Ascending aorta (tissue), 2 donors: ENCODE data around the gene ANP32B. TPM values are rescaled to one million over a fixed set of nuclear protein-coding genes. Genes with fewer than 3 reads are reported as not detected.

Experiments
- DNase-seq, 2 donors: peaks; one replicate each; pipeline ENCODE4 v3.0.0-alpha.2; 2019; ENCODE audit warnings: low spot score in 2 of 2
- H3K27ac ChIP-seq, 2 donors: fragments of 200-600 bp; sonication (generic); one replicate each; pipeline ENCODE4 v1.5.1; 2016 to 2017; ENCODE audit warnings: mild to moderate bottlenecking in 1 of 2
- H3K27me3 ChIP-seq: fragments of 200-600 bp; sonication (generic); one replicate; pipeline ENCODE4 v1.5.1; 2017
- H3K36me3 ChIP-seq, 2 donors: fragments of 200-600 bp; sonication (generic); one replicate each; pipeline ENCODE4 v1.5.1; 2016
- H3K4me1 ChIP-seq, 2 donors: fragments of 200-600 bp; sonication (generic); one replicate each; pipeline ENCODE4 v1.5.1; 2016 to 2017; ENCODE audit warnings: mild to moderate bottlenecking in 1 of 2
- H3K4me3 ChIP-seq, 2 donors: fragments of 200-600 bp; sonication (generic); one replicate each; pipeline ENCODE4 v1.5.1; 2016 to 2017; ENCODE audit warnings: mild to moderate bottlenecking in 1 of 2
- H3K9me3 ChIP-seq, 2 donors: fragments of 200-600 bp; sonication (generic); one replicate each; pipeline ENCODE4 v1.5.1; 2016
- intact Hi-C: fragments of 100-400 bp; cut with DNase I; formaldehyde crosslinking; loops from one replicate; pipeline ENCODE4 v1.15.1; 2023
- total RNA-seq: library from RNA; depleted of rRNA; stranded (reverse); fragments of >200 nt; gene quantifications from one replicate; pipeline ENCODE4 v1.1.0, GENCODE V29; 2016
- TF ChIP-seq, protein P1 (sequence below), 3 experiments: fragments of 200-600 bp in 2 of 3; fragments of 450-650 bp in 1 of 3; sonication (generic) in 2 of 3; IDR thresholded peaks; one replicate each; pipeline ENCODE4 v1.5.1; 2016 to 2019; ENCODE audit warnings: antibody characterized with exemption in 3 of 3, mild to moderate bottlenecking in 1 of 3, moderate library complexity in 1 of 3

The ANP32B gene
- total RNA-seq, 1 donor from 2014 or later, result 13.9 TPM

DNA sequence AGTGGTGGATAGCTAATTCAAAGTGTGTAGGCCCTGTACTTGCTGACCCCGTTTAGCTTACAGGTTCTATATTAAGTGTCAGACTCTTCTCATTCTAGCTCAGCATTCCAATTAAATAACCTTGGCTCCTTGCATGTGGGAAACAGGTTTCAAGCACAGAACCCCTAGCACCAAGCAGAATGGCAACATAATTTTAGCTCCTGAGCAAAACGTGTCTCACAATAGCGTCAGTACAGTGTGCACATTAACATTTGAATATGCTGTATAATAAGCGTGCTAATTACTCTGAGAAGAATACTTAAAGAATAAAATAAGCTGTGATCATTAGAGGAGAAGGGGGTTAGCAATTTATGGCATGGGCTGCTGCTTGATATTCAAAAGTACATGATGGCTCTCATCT, 21.0 kb upstream of the ANP32B start:
- Histone ChIP-seq H3K36me3 (no peaks in the 10 kb centered on the region), H3K27ac (no peak overlapping the region), H3K4me1 (no peaks in the 10 kb centered on the region), H3K27me3 (no peaks in the 10 kb centered on the region), H3K9me3 (no peaks in the 10 kb centered on the region), H3K4me3 (no peak overlapping the region)
- TF ChIP-seq, protein P1, sequence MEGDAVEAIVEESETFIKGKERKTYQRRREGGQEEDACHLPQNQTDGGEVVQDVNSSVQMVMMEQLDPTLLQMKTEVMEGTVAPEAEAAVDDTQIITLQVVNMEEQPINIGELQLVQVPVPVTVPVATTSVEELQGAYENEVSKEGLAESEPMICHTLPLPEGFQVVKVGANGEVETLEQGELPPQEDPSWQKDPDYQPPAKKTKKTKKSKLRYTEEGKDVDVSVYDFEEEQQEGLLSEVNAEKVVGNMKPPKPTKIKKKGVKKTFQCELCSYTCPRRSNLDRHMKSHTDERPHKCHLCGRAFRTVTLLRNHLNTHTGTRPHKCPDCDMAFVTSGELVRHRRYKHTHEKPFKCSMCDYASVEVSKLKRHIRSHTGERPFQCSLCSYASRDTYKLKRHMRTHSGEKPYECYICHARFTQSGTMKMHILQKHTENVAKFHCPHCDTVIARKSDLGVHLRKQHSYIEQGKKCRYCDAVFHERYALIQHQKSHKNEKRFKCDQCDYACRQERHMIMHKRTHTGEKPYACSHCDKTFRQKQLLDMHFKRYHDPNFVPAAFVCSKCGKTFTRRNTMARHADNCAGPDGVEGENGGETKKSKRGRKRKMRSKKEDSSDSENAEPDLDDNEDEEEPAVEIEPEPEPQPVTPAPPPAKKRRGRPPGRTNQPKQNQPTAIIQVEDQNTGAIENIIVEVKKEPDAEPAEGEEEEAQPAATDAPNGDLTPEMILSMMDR (IDR thresholded peaks at IDR 0.05), result no peak
- intact Hi-C loops, result no loop called here
- no peak for DNase-seq

DNA sequence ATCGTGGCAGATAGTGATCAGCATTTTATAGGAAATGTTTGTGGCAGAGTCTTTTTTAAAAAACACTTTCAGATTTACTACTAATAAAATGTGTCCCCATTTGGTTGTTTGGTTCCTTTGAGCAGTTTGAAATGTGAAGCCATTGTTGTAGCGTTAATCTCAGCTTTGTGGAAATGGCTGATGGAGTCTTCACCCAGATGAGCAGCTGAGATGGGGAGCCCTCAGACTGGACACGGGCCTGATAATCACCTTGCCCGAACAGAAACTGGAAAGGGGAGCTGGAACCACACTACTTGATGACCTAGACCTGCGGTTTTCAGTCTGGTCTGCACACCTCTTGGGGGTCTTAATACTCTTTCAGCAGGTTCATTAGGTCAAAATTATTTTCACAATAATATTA, 20.6 kb upstream of the ANP32B start:
- no peaks in the 10 kb centered on the region for H3K9me3 ChIP-seq
- no peaks in the 10 kb centered on the region for H3K27me3 ChIP-seq
- no peaks in the 10 kb centered on the region for H3K4me1 ChIP-seq
- H3K36me3 ChIP-seq, result no peaks in the 10 kb centered on the region
- intact Hi-C loops, result no loop called here
- no peak overlapping the region for H3K27ac ChIP-seq
- TF ChIP-seq, protein P1 (IDR thresholded peaks at IDR 0.05), result no peak
- no peak for DNase-seq
- no peak overlapping the region for H3K4me3 ChIP-seq

DNA sequence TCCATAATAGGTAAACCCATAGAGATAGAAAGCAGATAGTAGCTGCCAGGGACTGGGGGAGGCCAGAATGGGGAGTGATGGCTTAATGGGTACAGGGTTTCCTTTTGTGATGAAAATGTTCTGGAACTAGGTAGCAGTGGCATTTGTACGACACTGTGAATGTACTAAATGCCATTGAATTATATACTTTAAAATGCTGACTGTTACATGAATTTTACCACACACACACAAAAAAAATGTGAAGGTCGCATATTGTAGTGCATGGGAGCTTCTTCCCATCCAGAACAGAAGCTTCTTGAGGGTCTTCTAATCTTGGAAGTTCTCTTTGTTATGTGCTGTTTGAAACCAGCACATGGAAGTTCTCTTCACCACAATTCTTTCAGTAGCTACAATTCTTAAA, 19.9 kb upstream of the ANP32B start:
- Histone ChIP-seq H3K27me3 (no peaks in the 10 kb centered on the region), H3K4me3 (no peak overlapping the region), H3K4me1 (no peaks in the 10 kb centered on the region), H3K9me3 (no peaks in the 10 kb centered on the region), H3K27ac (no peak overlapping the region), H3K36me3 (no peaks in the 10 kb centered on the region)
- DNase-seq, result no peak
- TF ChIP-seq, protein P1 (IDR thresholded peaks at IDR 0.05), result no peak
- intact Hi-C loops, result no loop called here

DNA sequence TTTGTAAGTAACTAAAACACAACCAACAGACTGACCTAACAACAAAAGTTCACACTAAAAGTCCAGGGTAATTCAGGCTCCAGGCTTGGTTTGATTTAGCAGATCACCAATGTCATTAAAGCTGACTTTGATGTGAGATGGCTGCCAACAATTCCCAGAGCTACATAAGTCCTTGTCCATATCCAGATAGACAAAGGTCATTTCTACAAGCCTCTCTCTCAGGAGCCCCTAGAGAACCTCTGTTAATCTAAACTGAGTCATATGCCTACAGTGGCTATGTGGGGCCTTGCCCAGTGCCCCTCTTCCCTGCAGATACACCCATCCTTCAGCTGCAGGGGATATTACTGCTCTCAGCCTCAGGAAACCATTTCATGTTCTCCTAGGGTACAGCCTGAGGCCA, 18.2 kb upstream of the ANP32B start:
- H3K36me3 ChIP-seq, result no peaks in the 10 kb centered on the region
- no peaks in the 10 kb centered on the region for H3K9me3 ChIP-seq
- no peak overlapping the region for H3K27ac ChIP-seq
- no peak for DNase-seq
- H3K4me3 ChIP-seq, result no peak overlapping the region
- TF ChIP-seq, protein P1 (IDR thresholded peaks at IDR 0.05), result no peak
- no peaks in the 10 kb centered on the region for H3K4me1 ChIP-seq
- intact Hi-C loops, result no loop called here
- H3K27me3 ChIP-seq, result no peaks in the 10 kb centered on the region

DNA sequence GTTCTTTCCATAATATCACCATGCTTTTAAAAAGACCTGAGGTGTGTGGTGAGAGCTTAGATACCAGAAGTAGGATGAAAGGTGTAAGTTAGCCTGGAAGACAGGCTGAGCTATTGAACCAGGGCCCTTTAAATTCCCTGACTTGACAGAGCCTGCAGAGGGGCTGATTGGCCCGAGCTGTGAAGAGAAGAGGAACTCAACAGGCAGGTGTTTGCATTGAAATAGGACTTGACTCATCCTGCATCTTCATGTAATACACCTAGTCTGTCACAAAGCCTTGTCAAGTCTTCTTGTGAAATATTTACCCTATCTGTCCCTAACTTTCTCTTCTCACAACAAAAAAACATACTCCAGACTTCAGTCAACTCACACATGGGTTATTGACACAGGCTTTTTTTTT, 16.6 kb upstream of the ANP32B start:
- no peak overlapping the region for H3K27ac ChIP-seq
- no peaks in the 10 kb centered on the region for H3K36me3 ChIP-seq
- no peak overlapping the region for H3K4me3 ChIP-seq
- intact Hi-C loops, result no loop called here
- TF ChIP-seq, protein P1 (IDR thresholded peaks at IDR 0.05), result no peak
- no peak for DNase-seq
- H3K27me3 ChIP-seq, result no peaks in the 10 kb centered on the region
- H3K4me1 ChIP-seq, result no peaks in the 10 kb centered on the region
- H3K9me3 ChIP-seq, result no peaks in the 10 kb centered on the region

DNA sequence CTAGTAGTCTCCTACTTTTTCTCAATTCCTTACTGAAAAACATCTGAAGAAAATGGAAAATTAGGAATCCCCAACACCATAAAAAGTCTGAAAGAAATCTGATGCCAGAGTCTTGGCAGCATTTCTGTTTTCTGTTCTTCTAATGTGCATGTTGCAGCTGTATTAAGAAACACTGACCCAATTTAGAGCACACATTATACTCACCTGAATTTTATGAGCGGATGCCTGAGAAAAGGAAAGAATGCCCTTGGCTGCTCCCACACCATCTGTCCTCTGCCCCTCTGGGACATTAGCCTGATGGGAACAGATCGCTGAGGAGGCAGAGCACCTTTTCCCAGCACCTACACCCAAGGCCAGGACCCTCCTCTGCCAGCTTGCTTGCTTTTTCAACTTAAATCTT, 14.1 kb upstream of the ANP32B start:
- Histone ChIP-seq H3K9me3 (no peaks in the 10 kb centered on the region), H3K27ac (no peak overlapping the region)

More for the DNA sequence above, 14.1 kb upstream of the ANP32B start:
- H3K27me3 ChIP-seq, result no peaks in the 10 kb centered on the region
- TF ChIP-seq, protein P1 (IDR thresholded peaks at IDR 0.05), result no peak
- no peak for DNase-seq
- no peaks in the 10 kb centered on the region for H3K4me1 ChIP-seq
- intact Hi-C loops, result no loop called here
- no peak overlapping the region for H3K4me3 ChIP-seq
- H3K36me3 ChIP-seq, result no peaks in the 10 kb centered on the region
